ENCODE results near the gene POU2F3.

POU2F3 gene

GRCh38 chr11:120365512-120365911, 125.6 kb downstream of the POU2F3 start:
- Histone ChIP-seq H3K4me2 (ENCODE audit: low read length) (no peak overlapping the region), H3K36me3 (ENCODE audit: insufficient read depth, low read length) (no peaks in the 10 kb centered on the region), H3K4me1 (ENCODE audit: insufficient read depth, low read length, severe bottlenecking) (no peaks in the 10 kb centered on the region), H3K79me2 (ENCODE audit: insufficient read depth, low read length) (no peaks in the 10 kb centered on the region), H3K9me3 (ENCODE audit: low read length) (no peaks in the 10 kb centered on the region), H4K20me1 (ENCODE audit: insufficient read depth, low read length) (no peaks in the 10 kb centered on the region), H3K9ac (ENCODE audit: low read length) (no peak overlapping the region), H2AFZ (ENCODE audit: low read length) (no peak overlapping the region), H3F3A (ENCODE audit: insufficient read depth, low read length) (no peaks in the 10 kb centered on the region), H3K27me3 (ENCODE audit: insufficient read depth, low read length) (no peaks in the 10 kb centered on the region; the same call in 1 of the 2 replicates), H3K27ac (ENCODE audit: low read depth, low read length, poor library complexity, severe bottlenecking) (no peak overlapping the region), H3K4me3 (ENCODE audit: low read depth, low read length, poor library complexity, severe bottlenecking) (no peak overlapping the region), H3K9me2 (ENCODE audit: low read depth, low read length) (no peaks in the 10 kb centered on the region)
- no peak for TF ChIP-seq EZH2 (IDR thresholded peaks at IDR 0.05; ENCODE audit: borderline replicate concordance, low read length)
- TF ChIP-seq, protein P1, sequence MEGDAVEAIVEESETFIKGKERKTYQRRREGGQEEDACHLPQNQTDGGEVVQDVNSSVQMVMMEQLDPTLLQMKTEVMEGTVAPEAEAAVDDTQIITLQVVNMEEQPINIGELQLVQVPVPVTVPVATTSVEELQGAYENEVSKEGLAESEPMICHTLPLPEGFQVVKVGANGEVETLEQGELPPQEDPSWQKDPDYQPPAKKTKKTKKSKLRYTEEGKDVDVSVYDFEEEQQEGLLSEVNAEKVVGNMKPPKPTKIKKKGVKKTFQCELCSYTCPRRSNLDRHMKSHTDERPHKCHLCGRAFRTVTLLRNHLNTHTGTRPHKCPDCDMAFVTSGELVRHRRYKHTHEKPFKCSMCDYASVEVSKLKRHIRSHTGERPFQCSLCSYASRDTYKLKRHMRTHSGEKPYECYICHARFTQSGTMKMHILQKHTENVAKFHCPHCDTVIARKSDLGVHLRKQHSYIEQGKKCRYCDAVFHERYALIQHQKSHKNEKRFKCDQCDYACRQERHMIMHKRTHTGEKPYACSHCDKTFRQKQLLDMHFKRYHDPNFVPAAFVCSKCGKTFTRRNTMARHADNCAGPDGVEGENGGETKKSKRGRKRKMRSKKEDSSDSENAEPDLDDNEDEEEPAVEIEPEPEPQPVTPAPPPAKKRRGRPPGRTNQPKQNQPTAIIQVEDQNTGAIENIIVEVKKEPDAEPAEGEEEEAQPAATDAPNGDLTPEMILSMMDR (IDR thresholded peaks at IDR 0.05; ENCODE audit: low read length) = no peak

All from OCI-LY1 (cell line).